GM10266 (cell line): Measurements from ENCODE around the gene INPP5A.

Experiments used
- DNase-seq: peaks from one replicate; pipeline ENCODE4 v3.0.0; 2012; ENCODE audit errors: extremely low spot score
- CTCF ChIP-seq: IDR thresholded peaks from 2 replicates; pipeline ENCODE4 v1.5.1; 2012; ENCODE audit warnings: mild to moderate bottlenecking, low read depth; ENCODE audit not compliant: control insufficient read depth, insufficient read depth; ENCODE audit errors: missing control alignments

Gene INPP5A

GRCh38 chr10:132507409-132507955 lies 30.1 kb upstream of the INPP5A start:
- DNase-seq = no peak
- no peak for TF ChIP-seq CTCF

GRCh38 chr10:132507956-132508490 lies 29.6 kb upstream of the INPP5A start:
- no peak for TF ChIP-seq CTCF
- no peak for DNase-seq

- TF ChIP-seq CTCF = no peak
- no peak for DNase-seq
Measured at GRCh38 chr10:132508581-132509443, 28.8 kb upstream of the INPP5A start.

GRCh38 chr10:132509506-132510173 lies 27.9 kb upstream of the INPP5A start:
- no peak for TF ChIP-seq CTCF
- DNase-seq = no peak

- TF ChIP-seq CTCF = no peak
- DNase-seq = no peak
Measured at GRCh38 chr10:132510174-132510611, 27.4 kb upstream of the INPP5A start.

- TF ChIP-seq CTCF = no peak
- no peak for DNase-seq
Measured at GRCh38 chr10:132511121-132512051, 26.2 kb upstream of the INPP5A start.
